ENCODE results near the gene TLK2. TPM values are rescaled to one million over a fixed set of nuclear protein-coding genes. Genes with fewer than 3 reads are reported as not detected.
"Not testable (repeated sequence)": the region's sequence is repeated elsewhere in the genome, so short reads cannot be mapped to it uniquely, and the experiment has no call there.

Gene TLK2
- total RNA-seq, 1 donor from 2014 or later: 53.4 TPM

DNA sequence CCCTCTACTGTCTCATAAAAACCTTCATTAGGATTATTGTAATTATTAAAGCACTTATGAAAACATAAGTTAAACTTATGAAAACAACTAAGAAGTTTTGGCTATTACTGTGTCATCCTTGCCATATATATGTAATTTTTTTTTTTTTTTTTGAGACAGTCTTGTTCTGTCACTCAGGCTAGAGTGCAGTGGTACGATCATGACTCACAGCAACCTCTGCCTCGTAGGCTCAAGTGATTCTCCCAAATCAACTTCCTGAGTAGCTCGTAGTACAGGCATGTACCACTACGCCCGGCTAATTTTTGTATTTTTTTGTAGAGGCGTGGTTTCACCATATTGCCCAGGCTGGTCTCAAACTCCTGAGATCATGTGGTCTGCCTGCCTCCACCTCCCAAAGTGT, 46.7 kb downstream of the TLK2 start:
- H3K4me1 Mint-ChIP-seq (ENCODE audit: unreplicated experiment); H3K27me3 Mint-ChIP-seq; DNase-seq (ENCODE audit: extremely low spot score, unreplicated experiment); H3K9me3 Mint-ChIP-seq; H3K4me3 Mint-ChIP-seq; H3K27ac Mint-ChIP-seq: not testable (repeated sequence)
- peaks cover 18% of the 10 kb centered on the region for H3K36me3 Mint-ChIP-seq

DNA sequence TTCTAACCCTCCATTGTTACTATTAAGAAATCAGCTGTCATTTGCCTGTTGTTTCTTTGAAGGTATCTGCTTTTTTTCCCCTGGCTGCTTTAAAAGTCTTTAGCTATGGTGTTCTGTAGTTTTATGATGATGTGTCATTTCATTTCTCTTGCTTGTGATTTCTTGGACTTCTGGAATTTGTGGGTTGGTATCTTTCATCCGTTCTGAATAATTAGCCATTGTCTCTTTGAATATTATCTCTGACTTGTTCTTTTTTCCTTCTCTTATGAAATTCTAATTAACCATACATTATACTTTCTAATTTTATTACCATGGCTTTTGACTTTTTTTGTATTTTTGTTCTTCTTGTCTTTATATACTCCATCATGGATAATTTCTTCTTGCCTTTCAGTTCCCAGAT, 52.3 kb downstream of the TLK2 start:
- H3K27ac Mint-ChIP-seq; H3K4me1 Mint-ChIP-seq (ENCODE audit: unreplicated experiment); H3K4me3 Mint-ChIP-seq; DNase-seq (ENCODE audit: extremely low spot score, unreplicated experiment); H3K27me3 Mint-ChIP-seq; H3K9me3 Mint-ChIP-seq: not testable (repeated sequence)
- peaks cover 25% of the 10 kb centered on the region for H3K36me3 Mint-ChIP-seq

DNA sequence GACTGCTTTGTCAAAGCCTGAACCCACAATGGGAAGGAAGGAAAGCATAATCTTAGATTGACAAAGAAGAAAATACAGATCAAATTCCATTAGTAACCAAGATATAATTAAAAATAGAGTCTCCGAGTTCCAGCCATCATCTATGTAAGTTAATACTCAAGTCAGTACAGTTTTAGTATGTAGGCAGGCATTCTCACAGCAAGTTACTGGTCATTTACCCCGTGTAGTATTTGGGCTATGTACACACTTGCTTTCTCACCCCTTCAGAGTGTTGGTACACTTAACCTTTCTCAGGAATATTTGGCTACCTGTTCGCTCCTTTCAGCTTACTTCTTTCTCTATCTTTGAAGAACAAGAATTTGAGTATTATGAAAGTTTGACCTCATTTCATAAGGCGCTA, 57.9 kb downstream of the TLK2 start:
- not testable (repeated sequence) for H3K27me3 Mint-ChIP-seq; H3K9me3 Mint-ChIP-seq; H3K4me3 Mint-ChIP-seq; H3K4me1 Mint-ChIP-seq (ENCODE audit: unreplicated experiment); H3K27ac Mint-ChIP-seq; DNase-seq (ENCODE audit: extremely low spot score, unreplicated experiment)
- peaks cover 31% of the 10 kb centered on the region for H3K36me3 Mint-ChIP-seq

DNA sequence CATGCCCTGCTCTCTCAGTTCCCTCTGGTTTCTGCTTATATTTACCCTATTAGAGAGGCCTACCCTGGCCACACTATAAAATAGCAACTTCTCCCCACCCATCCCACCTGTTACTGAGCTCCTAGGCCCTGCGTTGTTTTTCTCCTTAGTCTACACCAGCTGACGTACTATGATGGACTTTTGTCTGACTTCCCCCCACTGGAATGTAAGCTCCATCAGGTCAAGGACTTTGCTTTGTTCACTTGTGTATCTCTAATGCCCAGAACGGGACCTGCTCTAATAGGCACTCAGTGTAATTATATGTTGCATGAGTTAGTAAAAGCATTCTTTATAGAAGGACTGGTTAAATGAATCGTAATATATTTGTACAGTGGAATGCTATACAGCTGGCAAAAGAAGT, 62.4 kb downstream of the TLK2 start:
- not testable (repeated sequence) for DNase-seq (ENCODE audit: extremely low spot score, unreplicated experiment); H3K27ac Mint-ChIP-seq; H3K9me3 Mint-ChIP-seq; H3K27me3 Mint-ChIP-seq; H3K4me1 Mint-ChIP-seq (ENCODE audit: unreplicated experiment); H3K4me3 Mint-ChIP-seq
- peaks cover 39% of the 10 kb centered on the region for H3K36me3 Mint-ChIP-seq

DNA sequence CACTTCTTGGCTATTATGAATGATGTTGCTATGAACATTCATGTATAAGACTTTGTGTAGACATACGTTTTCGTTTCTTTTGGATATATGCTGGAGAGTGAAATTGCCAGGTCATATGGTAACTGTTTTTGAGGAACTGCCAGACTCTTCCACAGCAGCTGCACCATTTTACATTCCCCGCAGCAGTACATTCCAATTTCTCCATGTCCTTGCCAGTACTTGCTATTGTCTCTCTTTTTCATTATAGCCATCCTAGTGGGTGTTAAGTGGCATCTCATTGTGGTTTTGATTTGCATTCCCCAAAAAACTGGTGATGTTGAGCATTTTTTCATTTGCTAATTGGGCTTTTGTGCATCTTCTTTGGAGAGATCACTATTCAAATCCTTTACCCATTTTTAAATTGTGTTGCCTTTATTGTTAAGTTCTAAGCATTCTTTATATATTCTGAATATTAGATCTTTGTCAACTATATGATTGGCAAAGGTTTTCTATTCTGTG, 64.7 kb downstream of the TLK2 start:
- not testable (repeated sequence) for H3K27ac Mint-ChIP-seq; H3K4me1 Mint-ChIP-seq (ENCODE audit: unreplicated experiment); H3K4me3 Mint-ChIP-seq

DNA sequence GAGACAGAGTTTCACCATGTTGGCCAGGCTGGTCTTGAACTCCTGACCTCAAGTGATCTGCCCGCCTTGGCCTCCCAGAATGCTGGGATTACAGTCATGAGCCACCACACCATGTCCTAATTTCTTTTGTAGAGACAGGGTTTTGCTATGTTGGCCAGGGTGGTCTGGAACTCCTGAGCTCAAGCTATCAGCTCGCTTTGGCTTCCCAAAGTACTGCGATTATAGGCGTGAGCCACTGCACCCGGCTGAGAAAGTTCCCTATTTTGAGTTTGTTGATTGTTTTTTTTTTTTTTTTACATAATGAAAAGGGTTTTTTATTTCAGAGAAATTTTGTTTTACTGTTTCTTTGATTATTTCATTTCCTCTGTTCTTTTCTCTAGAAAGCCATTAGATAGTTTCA, 67.4 kb downstream of the TLK2 start:
- H3K4me1 Mint-ChIP-seq (ENCODE audit: unreplicated experiment): not testable (repeated sequence)

More for the DNA sequence above, 64.7 kb downstream of the TLK2 start:
- H3K9me3 Mint-ChIP-seq; H3K27me3 Mint-ChIP-seq; DNase-seq (ENCODE audit: extremely low spot score, unreplicated experiment): not testable (repeated sequence)
- peaks cover 43% of the 10 kb centered on the region for H3K36me3 Mint-ChIP-seq

DNA sequence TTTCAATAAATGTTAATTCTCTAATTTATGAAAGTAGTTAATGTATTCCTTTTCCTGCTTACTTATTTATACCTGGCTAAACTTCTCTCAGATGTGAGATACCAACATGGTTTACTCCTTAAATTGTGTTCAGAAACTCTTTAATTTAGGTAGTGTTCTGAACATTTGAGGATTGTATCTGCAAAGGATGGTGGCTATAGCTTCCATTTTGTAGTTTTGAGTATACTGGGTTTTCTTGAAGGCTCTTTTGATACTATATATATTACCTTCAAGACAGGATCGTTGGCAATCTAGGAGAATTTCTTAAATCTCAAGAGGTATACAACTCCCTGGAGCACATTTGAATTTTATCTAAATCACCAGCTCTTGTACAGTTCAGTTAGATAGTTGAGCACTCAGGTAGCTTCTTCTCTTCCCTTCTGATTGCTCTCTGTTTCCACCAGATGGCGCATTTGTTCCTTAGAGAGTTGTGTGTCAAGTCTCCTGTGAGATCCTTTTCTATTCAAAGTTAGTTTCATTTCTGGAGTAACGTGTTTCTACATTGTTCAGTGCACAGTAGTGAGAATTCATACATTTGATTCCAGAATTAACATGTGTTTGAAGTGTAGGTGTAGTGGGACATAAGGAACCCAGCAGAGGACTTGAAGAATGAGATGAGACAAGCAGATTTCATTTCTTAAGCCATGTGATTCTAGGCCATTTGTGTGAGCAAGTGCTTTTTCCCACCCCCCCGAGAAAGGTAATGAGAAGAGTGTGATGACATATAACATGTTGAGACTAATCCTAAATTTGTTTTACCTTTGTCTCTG, 74.4 kb downstream of the TLK2 start:
- H3K27me3 Mint-ChIP-seq; DNase-seq (ENCODE audit: extremely low spot score, unreplicated experiment); H3K4me1 Mint-ChIP-seq (ENCODE audit: unreplicated experiment); H3K36me3 Mint-ChIP-seq; H3K9me3 Mint-ChIP-seq: not testable (repeated sequence)
- Mint-ChIP-seq H3K27ac (peak overlapping the region; percentile 66), H3K4me3 (peak overlapping the region; percentile 58)
- TF ChIP-seq, protein P1, sequence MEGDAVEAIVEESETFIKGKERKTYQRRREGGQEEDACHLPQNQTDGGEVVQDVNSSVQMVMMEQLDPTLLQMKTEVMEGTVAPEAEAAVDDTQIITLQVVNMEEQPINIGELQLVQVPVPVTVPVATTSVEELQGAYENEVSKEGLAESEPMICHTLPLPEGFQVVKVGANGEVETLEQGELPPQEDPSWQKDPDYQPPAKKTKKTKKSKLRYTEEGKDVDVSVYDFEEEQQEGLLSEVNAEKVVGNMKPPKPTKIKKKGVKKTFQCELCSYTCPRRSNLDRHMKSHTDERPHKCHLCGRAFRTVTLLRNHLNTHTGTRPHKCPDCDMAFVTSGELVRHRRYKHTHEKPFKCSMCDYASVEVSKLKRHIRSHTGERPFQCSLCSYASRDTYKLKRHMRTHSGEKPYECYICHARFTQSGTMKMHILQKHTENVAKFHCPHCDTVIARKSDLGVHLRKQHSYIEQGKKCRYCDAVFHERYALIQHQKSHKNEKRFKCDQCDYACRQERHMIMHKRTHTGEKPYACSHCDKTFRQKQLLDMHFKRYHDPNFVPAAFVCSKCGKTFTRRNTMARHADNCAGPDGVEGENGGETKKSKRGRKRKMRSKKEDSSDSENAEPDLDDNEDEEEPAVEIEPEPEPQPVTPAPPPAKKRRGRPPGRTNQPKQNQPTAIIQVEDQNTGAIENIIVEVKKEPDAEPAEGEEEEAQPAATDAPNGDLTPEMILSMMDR (conservative IDR thresholded peaks at IDR 0.05): peak; percentile 76

More for the DNA sequence above, 67.4 kb downstream of the TLK2 start:
- H3K36me3 Mint-ChIP-seq: peaks cover 29% of the 10 kb centered on the region
- H3K4me3 Mint-ChIP-seq; DNase-seq (ENCODE audit: extremely low spot score, unreplicated experiment); H3K27ac Mint-ChIP-seq; H3K27me3 Mint-ChIP-seq; H3K9me3 Mint-ChIP-seq: not testable (repeated sequence)

DNA sequence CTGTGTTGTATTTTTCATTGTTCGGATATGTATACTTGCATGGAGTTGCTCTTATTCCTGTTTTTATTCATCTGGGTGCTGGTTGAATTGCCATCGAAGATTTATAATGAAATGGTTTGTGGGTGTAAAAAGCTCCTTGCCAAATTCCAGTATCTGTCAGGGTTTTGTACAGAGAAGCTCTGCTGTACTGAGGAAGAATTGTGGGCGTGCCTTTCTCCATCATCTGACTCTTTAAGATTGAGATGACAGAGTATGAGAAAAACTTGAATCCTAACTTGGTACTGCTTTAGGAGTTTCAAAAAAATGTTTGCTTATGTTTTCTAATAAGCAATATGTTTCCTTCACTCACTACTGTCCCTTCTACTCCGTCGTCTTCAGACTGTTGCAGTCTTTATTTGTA, 78.9 kb downstream of the TLK2 start:
- not testable (repeated sequence) for DNase-seq (ENCODE audit: extremely low spot score, unreplicated experiment); H3K4me1 Mint-ChIP-seq (ENCODE audit: unreplicated experiment); H3K27me3 Mint-ChIP-seq; H3K9me3 Mint-ChIP-seq; H3K4me3 Mint-ChIP-seq; H3K27ac Mint-ChIP-seq
- peaks cover 11% of the 10 kb centered on the region for H3K36me3 Mint-ChIP-seq

DNA sequence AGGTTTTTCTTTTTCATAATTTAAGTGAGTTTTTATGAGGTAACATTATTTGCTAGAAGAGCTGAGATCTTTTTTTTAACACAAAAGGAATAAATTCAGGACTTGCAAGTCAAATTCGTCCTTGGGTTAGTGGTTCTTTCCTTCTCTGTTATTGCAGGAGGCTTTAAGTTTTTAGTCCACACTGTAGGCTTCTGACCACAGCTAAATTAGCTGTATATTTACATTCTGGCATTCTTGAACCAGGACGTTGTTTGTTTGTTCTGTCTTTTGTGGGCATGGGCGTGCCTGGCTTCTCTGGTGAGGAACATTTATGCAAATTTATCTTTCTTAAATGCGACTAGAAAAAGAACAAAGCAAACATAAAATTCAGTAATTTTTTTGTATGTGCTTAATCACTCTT, 80.3 kb downstream of the TLK2 start:
- not testable (repeated sequence) for DNase-seq (ENCODE audit: extremely low spot score, unreplicated experiment); H3K4me1 Mint-ChIP-seq (ENCODE audit: unreplicated experiment); H3K9me3 Mint-ChIP-seq; H3K27me3 Mint-ChIP-seq; H3K4me3 Mint-ChIP-seq; H3K27ac Mint-ChIP-seq
- peaks cover 16% of the 10 kb centered on the region for H3K36me3 Mint-ChIP-seq

DNA sequence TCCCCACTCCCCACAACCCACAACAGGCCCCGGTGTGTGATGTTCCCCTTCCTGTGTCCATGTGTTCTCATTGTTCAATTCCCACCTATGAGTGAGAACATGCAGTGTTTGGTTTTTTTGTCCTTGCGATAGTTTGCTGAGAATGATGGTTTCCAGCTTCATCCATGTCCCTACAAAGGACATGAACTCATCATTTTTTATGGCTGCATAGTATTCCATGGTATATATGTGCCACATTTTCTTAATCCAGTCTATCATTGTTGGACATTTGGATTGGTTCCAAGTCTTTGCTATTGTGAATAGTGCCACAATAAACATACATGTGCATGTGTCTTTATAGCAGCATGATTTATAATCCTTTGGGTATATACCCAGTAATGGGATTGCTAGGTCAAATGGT, 82.3 kb downstream of the TLK2 start:
- peaks cover 27% of the 10 kb centered on the region for H3K36me3 Mint-ChIP-seq
- H3K27ac Mint-ChIP-seq; H3K27me3 Mint-ChIP-seq; H3K9me3 Mint-ChIP-seq; DNase-seq (ENCODE audit: extremely low spot score, unreplicated experiment); H3K4me1 Mint-ChIP-seq (ENCODE audit: unreplicated experiment); H3K4me3 Mint-ChIP-seq: not testable (repeated sequence)

Measured in type B pancreatic cell (in vitro differentiated cells).